Measurements from ENCODE around the gene ESYT2.
"Not testable (repeated sequence)": the region's sequence is repeated elsewhere in the genome, so short reads cannot be mapped to it uniquely, and the experiment has no call there.

The ESYT2 gene

DNA sequence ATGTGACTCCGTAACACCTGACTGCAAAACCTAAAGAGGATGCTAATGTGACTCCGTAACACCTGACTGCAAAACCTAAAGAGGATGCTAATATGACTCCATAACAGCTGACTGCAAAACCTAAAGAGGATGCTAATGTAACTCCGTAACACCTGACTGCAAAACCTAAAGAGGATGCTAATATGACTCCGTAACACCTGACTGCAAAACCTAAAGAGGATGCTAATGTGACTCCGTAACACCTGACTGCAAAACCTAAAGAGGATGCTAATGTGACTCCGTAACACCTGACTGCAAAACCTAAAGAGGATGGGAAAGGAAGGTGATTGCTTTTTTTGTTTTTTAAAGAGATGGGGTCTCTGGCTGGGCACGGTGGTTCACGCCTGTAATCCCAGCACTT, 9.9 kb upstream of the ESYT2 start:
- H3K36me3 ChIP-seq (ENCODE audit: control insufficient read depth in 2 of 2, insufficient read depth in 2 of 2, low read length in 2 of 2); H3K27me3 ChIP-seq (ENCODE audit: control insufficient read depth in 2 of 2, insufficient read depth in 2 of 2, low read length in 2 of 2); H3K9ac ChIP-seq (ENCODE audit: low read depth in 1 of 2, low read length in 2 of 2); H3K4me3 ChIP-seq (ENCODE audit: low read length in 2 of 2); H3K4me1 ChIP-seq (ENCODE audit: control insufficient read depth in 2 of 2, insufficient read depth in 2 of 2, low read length in 2 of 2); H3K9me3 ChIP-seq (ENCODE audit: control insufficient read depth in 2 of 2, low read length in 2 of 2); H3K27ac ChIP-seq (ENCODE audit: low read depth in 2 of 2, low read length in 2 of 2): not testable (repeated sequence)

DNA sequence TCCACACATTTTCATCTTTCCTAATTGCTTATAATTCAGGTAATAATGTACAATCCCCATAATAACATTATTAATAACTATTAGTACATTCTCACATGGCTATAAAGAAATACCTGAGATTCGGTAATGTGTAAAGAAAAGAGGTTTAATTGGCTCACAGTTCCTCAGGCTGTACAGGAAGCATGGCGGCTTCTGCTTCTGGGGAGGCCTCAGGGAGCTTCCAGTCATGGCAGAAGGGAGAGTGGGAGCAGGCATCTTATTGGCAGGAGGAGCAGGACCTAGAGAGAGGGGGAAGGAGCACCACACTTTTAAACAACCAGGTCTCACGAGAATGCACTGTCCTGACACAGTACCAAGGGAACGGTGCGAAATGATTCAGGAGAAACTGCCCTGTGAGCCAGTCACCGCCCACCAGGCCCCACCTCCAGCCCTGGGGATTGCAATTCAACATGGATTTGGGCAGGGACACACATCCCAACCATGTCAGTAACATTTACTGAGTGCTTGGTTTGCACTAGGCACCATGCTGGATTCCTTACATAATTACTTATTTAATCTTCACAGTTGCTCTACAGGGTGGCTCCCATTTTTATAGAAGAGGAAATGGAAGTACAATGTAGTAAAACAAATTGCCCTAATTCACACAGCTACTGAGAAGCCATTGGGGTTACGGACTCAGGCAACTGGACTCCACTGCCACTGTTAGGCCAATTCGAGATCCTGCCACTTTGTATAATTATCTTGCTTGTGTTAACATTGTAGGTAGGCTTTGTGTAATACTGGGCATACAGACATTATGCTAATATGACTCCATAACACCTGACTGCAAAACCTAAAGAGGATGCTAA, 8.7 kb upstream of the ESYT2 start:
- H3K27me3 ChIP-seq (ENCODE audit: control insufficient read depth in 2 of 2, insufficient read depth in 2 of 2, low read length in 2 of 2) = no peaks in the 10 kb centered on the region
- no peaks in the 10 kb centered on the region for H3K9me3 ChIP-seq (ENCODE audit: control insufficient read depth in 2 of 2, low read length in 2 of 2)
- no peak overlapping the region for H3K4me3 ChIP-seq (ENCODE audit: low read length in 2 of 2)
- H3K27ac ChIP-seq (ENCODE audit: low read depth in 2 of 2, low read length in 2 of 2) = no peak overlapping the region
- peaks cover 0 to 3% of the 10 kb centered on the region in 2 donors for H3K4me1 ChIP-seq (ENCODE audit: control insufficient read depth in 2 of 2, insufficient read depth in 2 of 2, low read length in 2 of 2)
- no peak overlapping the region for H3K9ac ChIP-seq (ENCODE audit: low read depth in 1 of 2, low read length in 2 of 2)
- H3K36me3 ChIP-seq (ENCODE audit: control insufficient read depth in 2 of 2, insufficient read depth in 2 of 2, low read length in 2 of 2) = no peaks in the 10 kb centered on the region

DNA sequence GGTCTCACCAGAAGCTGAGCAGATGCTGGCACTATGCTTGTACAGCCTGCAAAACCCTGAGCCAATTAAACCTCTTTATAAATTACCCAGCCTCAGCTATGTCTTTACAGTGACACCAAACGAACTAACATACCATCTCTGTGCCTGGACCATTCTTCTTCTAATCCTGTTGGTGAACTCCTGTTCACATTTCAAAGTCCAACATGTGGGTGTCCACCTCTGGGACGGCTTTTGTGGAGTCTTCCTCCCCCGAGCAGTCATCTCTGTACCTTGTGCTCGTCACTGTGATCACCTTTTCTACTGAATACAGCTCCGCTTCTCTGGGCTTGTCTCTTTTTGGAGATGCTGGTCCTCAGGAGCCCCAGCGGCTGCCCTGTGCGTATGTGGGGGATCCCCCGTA, 7.4 kb upstream of the ESYT2 start:
- H3K4me1 ChIP-seq (ENCODE audit: control insufficient read depth in 2 of 2, insufficient read depth in 2 of 2, low read length in 2 of 2) = peaks cover 0 to 3% of the 10 kb centered on the region in 2 donors
- H3K4me3 ChIP-seq (ENCODE audit: low read length in 2 of 2) = no peak overlapping the region
- no peaks in the 10 kb centered on the region for H3K36me3 ChIP-seq (ENCODE audit: control insufficient read depth in 2 of 2, insufficient read depth in 2 of 2, low read length in 2 of 2)
- H3K9ac ChIP-seq (ENCODE audit: low read depth in 1 of 2, low read length in 2 of 2) = no peak overlapping the region
- no peaks in the 10 kb centered on the region for H3K9me3 ChIP-seq (ENCODE audit: control insufficient read depth in 2 of 2, low read length in 2 of 2)
- no peak overlapping the region for H3K27ac ChIP-seq (ENCODE audit: low read depth in 2 of 2, low read length in 2 of 2)
- H3K27me3 ChIP-seq (ENCODE audit: control insufficient read depth in 2 of 2, insufficient read depth in 2 of 2, low read length in 2 of 2) = no peaks in the 10 kb centered on the region

DNA sequence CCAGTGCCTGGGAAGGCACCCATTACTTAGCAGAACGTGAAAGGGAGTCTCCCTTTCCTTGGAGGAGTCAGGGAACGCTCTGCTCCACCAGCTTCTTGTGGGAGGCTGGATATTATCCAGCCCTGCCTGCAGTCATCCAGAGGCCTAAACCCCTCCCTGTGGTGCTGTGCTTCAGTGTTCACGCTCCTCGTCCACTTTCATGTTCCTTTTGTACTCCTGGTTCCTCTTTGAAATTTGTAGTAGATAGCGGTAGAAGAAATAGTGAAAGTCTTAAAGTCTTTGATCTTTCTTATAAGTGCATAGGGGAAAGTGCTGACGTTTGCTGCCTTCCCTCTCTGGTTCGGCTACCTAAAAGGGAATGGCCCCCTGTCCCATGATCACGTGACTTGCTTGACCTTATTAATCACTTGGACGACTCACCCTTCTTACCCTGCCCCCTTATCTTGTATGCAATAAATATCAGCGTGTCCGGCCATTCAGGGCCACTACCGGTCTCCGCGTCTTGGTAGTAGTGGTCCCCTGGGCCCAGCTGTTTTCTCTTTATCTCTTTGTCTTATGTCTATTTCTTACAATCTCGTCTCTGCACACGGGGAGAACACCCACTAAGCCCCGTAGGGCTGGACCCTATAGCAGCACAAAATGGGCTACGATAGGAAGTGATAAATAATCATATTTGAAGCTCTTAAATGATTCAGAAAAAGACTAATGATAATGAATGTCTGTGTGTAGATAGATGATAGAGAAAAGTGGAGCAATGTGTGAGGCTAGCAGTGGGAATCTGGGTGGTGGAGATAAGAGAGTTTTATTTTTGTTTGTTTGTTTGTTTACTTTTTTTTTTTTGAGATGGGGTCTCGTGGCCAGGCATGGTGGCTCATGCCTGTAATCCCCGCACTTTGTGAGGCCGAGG, 5.8 kb upstream of the ESYT2 start:
- Histone ChIP-seq H3K27me3 (ENCODE audit: control insufficient read depth in 2 of 2, insufficient read depth in 2 of 2, low read length in 2 of 2) (no peaks in the 10 kb centered on the region), H3K4me3 (ENCODE audit: low read length in 2 of 2) (no peak overlapping the region), H3K9me3 (ENCODE audit: control insufficient read depth in 2 of 2, low read length in 2 of 2) (no peaks in the 10 kb centered on the region), H3K27ac (ENCODE audit: low read depth in 2 of 2, low read length in 2 of 2) (no peak overlapping the region), H3K9ac (ENCODE audit: low read depth in 1 of 2, low read length in 2 of 2) (no peak overlapping the region), H3K36me3 (ENCODE audit: control insufficient read depth in 2 of 2, insufficient read depth in 2 of 2, low read length in 2 of 2) (no peaks in the 10 kb centered on the region), H3K4me1 (ENCODE audit: control insufficient read depth in 2 of 2, insufficient read depth in 2 of 2, low read length in 2 of 2) (peaks cover 6 to 9% of the 10 kb centered on the region in 2 donors)

DNA sequence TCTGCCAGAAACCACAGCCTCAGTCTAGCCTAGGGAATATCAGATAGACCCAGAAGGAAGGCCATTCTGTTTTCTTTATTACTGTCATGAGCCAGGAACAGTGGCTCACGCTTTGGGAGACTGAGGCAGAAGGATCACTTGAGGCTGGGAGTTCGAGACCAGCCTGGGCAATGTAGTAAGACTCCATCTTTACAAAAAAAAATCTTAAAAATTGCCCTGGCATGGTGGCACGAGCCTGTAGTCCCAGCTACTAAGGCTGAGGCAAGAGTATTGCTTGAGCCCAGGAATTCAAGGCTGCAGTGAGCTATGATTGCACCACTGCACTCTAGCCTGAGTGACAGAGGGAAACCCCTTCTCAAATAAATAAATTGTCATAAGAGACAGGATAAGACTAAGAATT, 3.7 kb upstream of the ESYT2 start:
- Histone ChIP-seq H3K4me3 (ENCODE audit: low read length in 2 of 2) (no peak overlapping the region), H3K27ac (ENCODE audit: low read depth in 2 of 2, low read length in 2 of 2) (no peak overlapping the region), H3K36me3 (ENCODE audit: control insufficient read depth in 2 of 2, insufficient read depth in 2 of 2, low read length in 2 of 2) (no peaks in the 10 kb centered on the region), H3K27me3 (ENCODE audit: control insufficient read depth in 2 of 2, insufficient read depth in 2 of 2, low read length in 2 of 2) (no peaks in the 10 kb centered on the region), H3K9ac (ENCODE audit: low read depth in 1 of 2, low read length in 2 of 2) (no peak overlapping the region), H3K4me1 (ENCODE audit: control insufficient read depth in 2 of 2, insufficient read depth in 2 of 2, low read length in 2 of 2) (peaks cover 7% of the 10 kb centered on the region in 2 donors), H3K9me3 (ENCODE audit: control insufficient read depth in 2 of 2, low read length in 2 of 2) (no peaks in the 10 kb centered on the region)

DNA sequence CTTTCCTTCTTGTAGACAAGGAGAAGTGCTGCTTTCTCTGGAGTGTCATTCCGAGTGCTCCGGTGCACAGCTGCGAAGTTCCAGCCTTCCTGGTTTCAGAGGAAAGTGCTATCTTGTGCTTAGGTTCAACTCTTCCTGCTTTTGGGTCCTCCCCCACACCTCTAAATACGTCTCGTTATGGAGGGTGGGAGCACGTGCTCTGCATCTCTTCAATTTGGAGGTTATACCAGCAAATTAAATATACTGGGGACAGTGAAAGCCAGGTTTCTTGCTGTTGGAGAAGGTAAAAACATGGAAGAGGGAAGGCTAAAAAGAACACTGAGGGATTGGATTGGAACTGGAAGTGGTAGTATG, 2.4 kb upstream of the ESYT2 start:
- Histone ChIP-seq H3K27me3 (ENCODE audit: control insufficient read depth in 2 of 2, insufficient read depth in 2 of 2, low read length in 2 of 2) (no peaks in the 10 kb centered on the region), H3K9ac (ENCODE audit: low read depth in 1 of 2, low read length in 2 of 2) (no peak overlapping the region), H3K36me3 (ENCODE audit: control insufficient read depth in 2 of 2, insufficient read depth in 2 of 2, low read length in 2 of 2) (no peaks in the 10 kb centered on the region), H3K4me1 (ENCODE audit: control insufficient read depth in 2 of 2, insufficient read depth in 2 of 2, low read length in 2 of 2) (peaks cover 13 to 15% of the 10 kb centered on the region in 2 donors), H3K4me3 (ENCODE audit: low read length in 2 of 2) (no peak overlapping the region), H3K9me3 (ENCODE audit: control insufficient read depth in 2 of 2, low read length in 2 of 2) (no peaks in the 10 kb centered on the region), H3K27ac (ENCODE audit: low read depth in 2 of 2, low read length in 2 of 2) (no peak overlapping the region)

DNA sequence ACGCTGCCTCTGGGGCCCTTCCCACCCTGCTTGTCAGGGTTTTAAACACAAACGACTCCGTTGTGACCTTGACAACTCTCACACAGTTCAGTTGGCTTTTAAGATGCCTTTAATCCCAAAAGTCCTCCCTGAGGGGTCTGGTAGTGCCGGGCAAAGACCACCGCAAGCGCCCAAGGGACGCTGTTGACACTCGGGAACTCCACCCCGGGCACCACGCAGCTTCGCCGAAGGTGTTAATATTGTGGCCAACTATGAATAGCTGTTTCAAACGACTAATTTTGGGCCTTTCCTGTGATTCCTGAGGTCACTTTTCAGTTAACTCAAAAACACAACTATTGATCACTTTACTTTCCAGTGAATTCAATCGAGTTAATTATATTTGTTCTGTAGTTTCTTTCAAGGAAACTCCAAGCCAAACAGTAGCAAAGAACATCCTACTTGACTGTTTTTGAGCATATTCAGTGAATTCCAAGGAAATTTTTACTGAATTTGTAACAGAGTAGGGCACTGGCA, 958 bp upstream of the ESYT2 start:
- Histone ChIP-seq H3K9ac (ENCODE audit: low read depth in 1 of 2, low read length in 2 of 2) (peak overlapping the region; percentile 99 to 100), H3K4me3 (ENCODE audit: low read length in 2 of 2) (peak overlapping the region; percentile 81 to 94), H3K4me1 (ENCODE audit: control insufficient read depth in 2 of 2, insufficient read depth in 2 of 2, low read length in 2 of 2) (peaks cover 13 to 15% of the 10 kb centered on the region in 2 donors), H3K27me3 (ENCODE audit: control insufficient read depth in 2 of 2, insufficient read depth in 2 of 2, low read length in 2 of 2) (no peaks in the 10 kb centered on the region), H3K27ac (ENCODE audit: low read depth in 2 of 2, low read length in 2 of 2) (peak overlapping the region; percentile 99 to 100), H3K9me3 (ENCODE audit: control insufficient read depth in 2 of 2, low read length in 2 of 2) (no peaks in the 10 kb centered on the region), H3K36me3 (ENCODE audit: control insufficient read depth in 2 of 2, insufficient read depth in 2 of 2, low read length in 2 of 2) (no peaks in the 10 kb centered on the region)

DNA sequence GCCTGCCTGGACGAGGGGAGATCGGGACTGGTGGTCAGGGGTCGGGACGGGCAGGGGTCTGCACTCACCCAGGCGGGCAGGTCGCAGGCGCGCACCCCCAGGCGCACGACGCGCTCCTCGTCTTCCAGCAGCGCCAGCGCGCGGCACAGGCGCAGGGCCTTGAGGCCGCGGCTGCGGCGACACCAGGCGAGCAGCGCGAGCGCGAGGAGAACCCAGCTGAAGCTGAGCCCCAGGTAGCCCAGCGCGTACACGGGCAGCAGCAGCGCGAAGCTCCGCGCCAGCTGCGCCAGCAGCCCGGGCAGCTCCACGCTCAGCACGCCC, 328 bp downstream of the ESYT2 start:
- Histone ChIP-seq H3K9me3 (ENCODE audit: control insufficient read depth in 2 of 2, low read length in 2 of 2) (no peaks in the 10 kb centered on the region), H3K9ac (ENCODE audit: low read depth in 1 of 2, low read length in 2 of 2) (peak overlapping the region; percentile 95 to 100), H3K4me3 (ENCODE audit: low read length in 2 of 2) (peak overlapping the region; percentile 79 to 94), H3K27me3 (ENCODE audit: control insufficient read depth in 2 of 2, insufficient read depth in 2 of 2, low read length in 2 of 2) (no peaks in the 10 kb centered on the region), H3K27ac (ENCODE audit: low read depth in 2 of 2, low read length in 2 of 2) (peak overlapping the region; percentile 99 to 100), H3K36me3 (ENCODE audit: control insufficient read depth in 2 of 2, insufficient read depth in 2 of 2, low read length in 2 of 2) (no peaks in the 10 kb centered on the region), H3K4me1 (ENCODE audit: control insufficient read depth in 2 of 2, insufficient read depth in 2 of 2, low read length in 2 of 2) (peaks cover 15 to 18% of the 10 kb centered on the region in 2 donors)

DNA sequence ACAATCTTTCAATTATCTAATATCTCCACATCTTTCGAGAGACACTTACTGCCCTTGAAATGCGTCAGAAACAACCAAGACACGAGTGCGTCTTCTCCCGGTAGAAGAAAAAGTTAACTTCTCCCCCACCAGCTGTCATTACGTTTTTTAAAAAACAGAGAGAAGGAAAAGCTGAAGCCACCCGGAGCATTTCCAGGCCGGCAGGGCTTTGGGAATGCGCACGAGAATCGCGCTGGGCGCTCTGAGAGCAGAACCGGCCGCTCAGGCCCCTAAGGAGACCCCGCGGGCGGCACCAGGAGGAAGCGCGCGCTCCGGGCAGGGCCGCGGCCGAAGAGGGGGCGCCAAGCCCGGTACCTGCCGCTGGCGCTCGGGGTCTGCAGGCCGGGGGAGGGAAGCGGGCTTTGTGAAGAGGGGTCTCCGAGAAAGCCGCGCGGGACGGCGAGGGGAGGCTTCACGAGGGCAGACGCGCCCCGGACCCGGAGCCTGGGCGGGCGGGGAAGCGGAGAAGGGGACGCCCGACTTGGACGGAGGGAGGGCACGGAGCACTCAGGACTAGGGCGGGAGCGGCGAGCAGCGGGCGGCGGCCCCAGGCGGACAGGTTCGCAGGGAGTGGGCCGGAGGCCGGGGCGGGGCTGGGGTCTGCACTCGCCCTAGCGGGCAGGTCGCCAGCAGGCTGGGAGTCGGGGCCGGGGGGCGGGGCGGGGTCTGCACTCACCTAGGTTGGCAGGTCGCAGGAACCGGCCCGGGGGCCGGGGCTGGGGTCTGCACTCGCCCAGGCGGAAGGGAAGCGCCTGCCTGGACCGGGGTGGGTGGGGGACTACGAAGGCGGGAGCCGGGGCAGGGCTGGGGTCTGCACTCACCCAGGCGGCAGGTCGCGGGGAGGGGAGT, 932 bp downstream of the ESYT2 start:
- peak overlapping the region; percentile 99 to 100 for H3K27ac ChIP-seq (ENCODE audit: low read depth in 2 of 2, low read length in 2 of 2)
- peak overlapping the region; percentile 79 to 94 for H3K4me3 ChIP-seq (ENCODE audit: low read length in 2 of 2)
- H3K36me3 ChIP-seq (ENCODE audit: control insufficient read depth in 2 of 2, insufficient read depth in 2 of 2, low read length in 2 of 2) = no peaks in the 10 kb centered on the region
- no peaks in the 10 kb centered on the region for H3K9me3 ChIP-seq (ENCODE audit: control insufficient read depth in 2 of 2, low read length in 2 of 2)
- H3K27me3 ChIP-seq (ENCODE audit: control insufficient read depth in 2 of 2, insufficient read depth in 2 of 2, low read length in 2 of 2) = no peaks in the 10 kb centered on the region
- peak overlapping the region; percentile 95 to 100 for H3K9ac ChIP-seq (ENCODE audit: low read depth in 1 of 2, low read length in 2 of 2)
- peaks cover 15 to 18% of the 10 kb centered on the region in 2 donors for H3K4me1 ChIP-seq (ENCODE audit: control insufficient read depth in 2 of 2, insufficient read depth in 2 of 2, low read length in 2 of 2)
